Lung (tissue), 12 donors: Measurements from ENCODE around the gene PELI1. TPM values are rescaled to one million over a fixed set of nuclear protein-coding genes. Genes with fewer than 3 reads are reported as not detected.

ENCODE experiments used
- ATAC-seq: fragments of 200-7000 bp; cut with Tn5 transposase; one replicate; pipeline ENCODE4 v1.9.1; 2020; ENCODE audit warnings: moderate number of reproducible peaks; ENCODE audit not compliant: insufficient read depth, low FRiP score
- DNase-seq, 3 donors: peaks; one replicate each; pipeline ENCODE4 v3.0.0-alpha.2; 2013 to 2017
- H3K27ac ChIP-seq, 2 donors: one replicate each; pipeline ENCODE4 v1.5.1; 2013; ENCODE audit warnings: mild to moderate bottlenecking in 2 of 2, moderate library complexity in 2 of 2, control low read depth in 1 of 2, inconsistent platforms in 1 of 2, low read depth in 1 of 2, low read length in 1 of 2
- H3K27me3 ChIP-seq, 3 donors: one replicate each; pipeline ENCODE4 v1.5.1; 2013; ENCODE audit warnings: low read length in 2 of 3; ENCODE audit not compliant: control insufficient read depth in 3 of 3, insufficient read depth in 3 of 3
- H3K36me3 ChIP-seq, 4 donors: one replicate each; pipeline ENCODE4 v1.5.1; 2013; ENCODE audit warnings: low read length in 4 of 4, mild to moderate bottlenecking in 1 of 4, moderate library complexity in 1 of 4; ENCODE audit not compliant: control insufficient read depth in 4 of 4, insufficient read depth in 4 of 4
- H3K4me1 ChIP-seq, 5 donors: one replicate each; pipeline ENCODE4 v1.5.1; 2013; ENCODE audit warnings: low read length in 5 of 5, mild to moderate bottlenecking in 2 of 5, moderate library complexity in 1 of 5; ENCODE audit not compliant: control insufficient read depth in 5 of 5, insufficient read depth in 5 of 5
- H3K4me3 ChIP-seq: one replicate; pipeline ENCODE4 v1.5.1; 2013; ENCODE audit warnings: mild to moderate bottlenecking, control low read depth, moderate library complexity
- H3K9ac ChIP-seq, 2 donors: one replicate each; pipeline ENCODE4 v1.5.1; 2013; ENCODE audit warnings: low read length in 2 of 2, control low read depth in 1 of 2; ENCODE audit not compliant: insufficient read depth in 1 of 2
- H3K9me3 ChIP-seq, 4 donors: one replicate each; pipeline ENCODE4 v1.5.1; 2013; ENCODE audit warnings: low read length in 3 of 4, mild to moderate bottlenecking in 1 of 4, moderate library complexity in 1 of 4; ENCODE audit not compliant: control insufficient read depth in 4 of 4, insufficient read depth in 3 of 4
- WGBS, 2 donors: extraction: QIAGEN DNeasy Blood & Tissue Kit; methylation state at CpG; one replicate each; pipeline ENCODE4 v1.1.7; 2013; 5-methylcytosine and 5-hydroxymethylcytosine counted together
- polyA plus RNA-seq, 2 donors: library from polyadenylated mRNA; stranded (reverse); fragments of 200-250 nt; gene quantifications; one replicate each; pipeline ENCODE4 v1.2.1, GENCODE V29; 2013
- total RNA-seq, 2 donors: library from RNA; depleted of rRNA in 1 of 2; stranded (reverse); fragments of >200 nt in 1 of 2; gene quantifications; one replicate each; pipeline ENCODE4 v1.2.1, GENCODE V29; 2014 to 2021
- TF ChIP-seq, protein P1 (sequence below): IDR thresholded peaks from 2 replicates; pipeline ENCODE4 v1.5.1; 2012; ENCODE audit warnings: mild to moderate bottlenecking; ENCODE audit errors: control extremely low read depth, extremely low read depth
- donor health status: control.
- donor health status: control.
- donor health status: Bipolar disorder and iron deficiency.
- donor health status: healthy.
- donor health status: DM: yes; HTN: yes; CAD: no.

The PELI1 gene
- total and polyA plus RNA-seq, 4 donors, result 17.2 to 83.9 (median 48.1) TPM

GRCh38 chr2:64112016-64112415 lies 32.2 kb downstream of the PELI1 start:
- no peak overlapping the region for H3K27ac ChIP-seq

DNA sequence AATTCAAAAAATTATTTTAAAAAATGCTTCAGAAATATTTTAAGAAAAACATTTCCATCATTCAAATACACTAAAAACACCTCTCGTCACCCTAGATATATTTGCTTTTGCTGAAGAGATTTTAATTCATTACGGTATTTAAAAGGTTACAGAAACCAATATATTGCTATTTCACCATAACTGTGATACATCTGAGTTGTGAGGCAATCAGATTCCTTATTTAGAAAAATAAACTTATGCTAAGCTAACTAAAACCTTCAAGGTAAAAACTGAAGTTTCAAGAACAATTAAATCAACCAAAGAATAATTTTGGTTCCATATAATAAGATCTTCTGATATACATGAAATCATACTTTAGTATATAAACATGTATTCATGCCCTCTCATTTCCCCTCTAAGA lies 32.8 kb downstream of the PELI1 start:
- 80 to 89% methylated on average over 2 of the region's 2 CpGs for WGBS, 2 donors
- Histone ChIP-seq H3K4me3 (no peak overlapping the region), H3K4me1 (peaks cover 1 to 29% (median 9%) of the 10 kb centered on the region in 5 donors), H3K9ac (no peak overlapping the region), H3K36me3 (peaks cover 0 to 5% (median 2%) of the 10 kb centered on the region in 4 donors), H3K27ac (no peak overlapping the region), H3K9me3 (no peaks in the 10 kb centered on the region), H3K27me3 (no peaks in the 10 kb centered on the region)
- ATAC-seq, result no peak
- DNase-seq, result no peak
- TF ChIP-seq, protein P1, sequence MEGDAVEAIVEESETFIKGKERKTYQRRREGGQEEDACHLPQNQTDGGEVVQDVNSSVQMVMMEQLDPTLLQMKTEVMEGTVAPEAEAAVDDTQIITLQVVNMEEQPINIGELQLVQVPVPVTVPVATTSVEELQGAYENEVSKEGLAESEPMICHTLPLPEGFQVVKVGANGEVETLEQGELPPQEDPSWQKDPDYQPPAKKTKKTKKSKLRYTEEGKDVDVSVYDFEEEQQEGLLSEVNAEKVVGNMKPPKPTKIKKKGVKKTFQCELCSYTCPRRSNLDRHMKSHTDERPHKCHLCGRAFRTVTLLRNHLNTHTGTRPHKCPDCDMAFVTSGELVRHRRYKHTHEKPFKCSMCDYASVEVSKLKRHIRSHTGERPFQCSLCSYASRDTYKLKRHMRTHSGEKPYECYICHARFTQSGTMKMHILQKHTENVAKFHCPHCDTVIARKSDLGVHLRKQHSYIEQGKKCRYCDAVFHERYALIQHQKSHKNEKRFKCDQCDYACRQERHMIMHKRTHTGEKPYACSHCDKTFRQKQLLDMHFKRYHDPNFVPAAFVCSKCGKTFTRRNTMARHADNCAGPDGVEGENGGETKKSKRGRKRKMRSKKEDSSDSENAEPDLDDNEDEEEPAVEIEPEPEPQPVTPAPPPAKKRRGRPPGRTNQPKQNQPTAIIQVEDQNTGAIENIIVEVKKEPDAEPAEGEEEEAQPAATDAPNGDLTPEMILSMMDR, result no peak

More at GRCh38 chr2:64112016-64112415, 32.2 kb downstream of the PELI1 start:
- H3K9me3 ChIP-seq, result no peaks in the 10 kb centered on the region
- TF ChIP-seq, protein P1, result no peak
- no peak overlapping the region for H3K4me3 ChIP-seq
- DNase-seq (no peak), ATAC-seq (no peak)
- H3K4me1 ChIP-seq, result peaks cover 0 to 35% (median 9%) of the 10 kb centered on the region in 5 donors
- no peak overlapping the region for H3K9ac ChIP-seq
- H3K36me3 ChIP-seq, result peaks cover 0 to 3% (median 2%) of the 10 kb centered on the region in 4 donors
- 75 to 89% methylated on average over 4 of the region's 4 CpGs for WGBS, 2 donors
- no peaks in the 10 kb centered on the region for H3K27me3 ChIP-seq

GRCh38 chr2:64108666-64109241 lies 35.5 kb downstream of the PELI1 start:
- Histone ChIP-seq H3K9me3 (no peaks in the 10 kb centered on the region), H3K27me3 (no peaks in the 10 kb centered on the region), H3K36me3 (peaks cover 0 to 11% (median 7%) of the 10 kb centered on the region in 4 donors), H3K4me1 (peaks cover 0 to 13% (median 0%) of the 10 kb centered on the region in 5 donors), H3K9ac (no peak overlapping the region), H3K4me3 (no peak overlapping the region), H3K27ac (no peak overlapping the region)
- TF ChIP-seq, protein P1, result no peak
- 90 to 94% methylated on average over 3 of the region's 3 CpGs for WGBS, 2 donors
- DNase-seq (no peak), ATAC-seq (no peak)

GRCh38 chr2:64106481-64106880 lies 37.7 kb downstream of the PELI1 start:
- no peak overlapping the region for H3K9ac ChIP-seq
- peaks cover 0 to 3% (median under 1%) of the 10 kb centered on the region in 5 donors for H3K4me1 ChIP-seq
- peaks cover 0 to 11% (median 8%) of the 10 kb centered on the region in 4 donors for H3K36me3 ChIP-seq
- no peaks in the 10 kb centered on the region for H3K9me3 ChIP-seq
- ATAC-seq (no peak), DNase-seq (no peak)
- TF ChIP-seq, protein P1, result no peak
- no peak overlapping the region for H3K27ac ChIP-seq
- H3K27me3 ChIP-seq, result no peaks in the 10 kb centered on the region
- WGBS, 2 donors, result 96 to 100% methylated on average over 3 of the region's 3 CpGs
- H3K4me3 ChIP-seq, result no peak overlapping the region
